Hepatocyte (in vitro differentiated cells): Measurements from ENCODE around the gene TMEM156. TPM values are rescaled to one million over a fixed set of nuclear protein-coding genes. Genes with fewer than 3 reads are reported as not detected.
"Not testable (repeated sequence)": the region's sequence is repeated elsewhere in the genome, so short reads cannot be mapped to it uniquely, and the experiment has no call there.

Experiments used
- DNase-seq: peaks from one replicate; pipeline ENCODE4 v3.0.0-alpha.2; 2016; ENCODE audit warnings: low spot score
- H2AFZ ChIP-seq: fragments of 200-600 bp; sonication (generic); 2 replicates; pipeline ENCODE4 v1.6.0; 2016; ENCODE audit warnings: antibody characterized with exemption, mild to moderate bottlenecking
- H3K27ac ChIP-seq: fragments of 200-600 bp; sonication (generic); 2 replicates; pipeline ENCODE4 v1.5.1; 2016; ENCODE audit warnings: mild to moderate bottlenecking
- H3K27me3 ChIP-seq: fragments of 200-600 bp; sonication (generic); 2 replicates; pipeline ENCODE4 v1.6.1; 2016
- H3K36me3 ChIP-seq: fragments of 200-600 bp; sonication (generic); replicated peaks from 2 replicates; pipeline ENCODE4 v1.5.1; 2016; ENCODE audit warnings: low read depth; ENCODE audit not compliant: insufficient read depth
- H3K4me1 ChIP-seq: fragments of 200-600 bp; sonication (generic); 2 replicates; pipeline ENCODE4 v1.5.1; 2016; ENCODE audit warnings: mild to moderate bottlenecking, moderate library complexity; ENCODE audit not compliant: insufficient read depth
- H3K4me2 ChIP-seq: fragments of 200-600 bp; sonication (generic); 2 replicates; pipeline ENCODE4 v1.6.0; 2016
- H3K4me3 ChIP-seq: fragments of 200-600 bp; sonication (generic); 2 replicates; pipeline ENCODE4 v1.5.1; 2016; ENCODE audit warnings: mild to moderate bottlenecking
- H3K79me2 ChIP-seq: fragments of 200-600 bp; sonication (generic); 2 replicates; pipeline ENCODE4 v1.6.0; 2017; ENCODE audit warnings: mild to moderate bottlenecking
- H3K9me2 ChIP-seq: fragments of 200-600 bp; sonication (generic); replicated peaks from 2 replicates; pipeline ENCODE4 v1.6.0; 2017; ENCODE audit warnings: mild to moderate bottlenecking; ENCODE audit not compliant: insufficient read depth
- H3K9me3 ChIP-seq: fragments of 200-600 bp; sonication (generic); 2 replicates; pipeline ENCODE4 v1.5.1; 2016; ENCODE audit warnings: low read depth, mild to moderate bottlenecking
- H4K20me1 ChIP-seq: fragments of 200-600 bp; sonication (generic); 2 replicates; pipeline ENCODE4 v1.6.0; 2016; ENCODE audit warnings: mild to moderate bottlenecking; ENCODE audit not compliant: insufficient read depth, poor library complexity, severe bottlenecking
- CTCF ChIP-seq: fragments of 200-600 bp; sonication (generic); IDR thresholded peaks from 2 replicates; pipeline ENCODE4 v1.5.1; 2016; ENCODE audit warnings: antibody characterized with exemption, mild to moderate bottlenecking; ENCODE audit not compliant: poor library complexity
- EZH2 ChIP-seq: fragments of 200-600 bp; sonication (generic); IDR thresholded peaks from 2 replicates; pipeline ENCODE4 v1.6.1; 2016; ENCODE audit warnings: antibody characterized with exemption, mild to moderate bottlenecking, borderline replicate concordance
- EZH2phosphoT487 ChIP-seq: fragments of 200-600 bp; sonication (generic); IDR thresholded peaks from one replicate; pipeline ENCODE4 v1.6.1; 2018; ENCODE audit warnings: antibody characterized with exemption, mild to moderate bottlenecking, low read depth, moderate library complexity; ENCODE audit not compliant: unreplicated experiment, severe bottlenecking
- WGBS: methylation state at CpG from one replicate; pipeline ENCODE4 v1.1.6; 2016; ENCODE audit warnings: low lambda C conversion rate; ENCODE audit errors: missing lambda C conversion rate; 5-methylcytosine and 5-hydroxymethylcytosine counted together
- polyA plus RNA-seq: library from polyadenylated mRNA; unstranded; fragments of >200 nt; fragmentation: Nextera tagmentation; extraction: Ambion mirVana; gene quantifications from 2 replicates; pipeline ENCODE4 v1.2.1, GENCODE V29; 2016
- total RNA-seq: library from RNA; depleted of rRNA; stranded (reverse); fragments of >200 nt; gene quantifications from 2 replicates; pipeline ENCODE4 v1.2.3, GENCODE V29; 2014

TMEM156 gene
- total and polyA plus RNA-seq, 2 experiments from 2014 or later, result 1.3 TPM; not detected in 1

GRCh38 chr4:38967260-38968095, 64.7 kb downstream of the TMEM156 start:
- no peak overlapping the region for H3K4me2 ChIP-seq

GRCh38 chr4:38965866-38966265, 66.3 kb downstream of the TMEM156 start:
- no peak for DNase-seq
- Histone ChIP-seq H3K9me3 (no peaks in the 10 kb centered on the region), H3K27ac (peak overlapping the region; percentile 6), H3K4me2 (no peak overlapping the region), H3K4me3 (no peak overlapping the region), H2AFZ (no peak overlapping the region), H3K79me2 (no peaks in the 10 kb centered on the region), H3K9me2 (no peaks in the 10 kb centered on the region), H3K27me3 (no peaks in the 10 kb centered on the region), H4K20me1 (no peaks in the 10 kb centered on the region), H3K36me3 (no peaks in the 10 kb centered on the region), H3K4me1 (no peaks in the 10 kb centered on the region)
- TF ChIP-seq EZH2 (no peak), CTCF (no peak), EZH2phosphoT487 (no peak)
- WGBS, result 80% methylated on average over 3 of the region's 3 CpGs

More at GRCh38 chr4:38967260-38968095, 64.7 kb downstream of the TMEM156 start:
- TF ChIP-seq EZH2 (no peak), EZH2phosphoT487 (no peak), CTCF (no peak)
- Histone ChIP-seq H3K9me2 (no peaks in the 10 kb centered on the region), H3K27me3 (no peaks in the 10 kb centered on the region), H2AFZ (no peak overlapping the region), H3K4me1 (no peaks in the 10 kb centered on the region), H3K79me2 (no peaks in the 10 kb centered on the region), H3K4me3 (no peak overlapping the region), H3K9me3 (no peaks in the 10 kb centered on the region), H4K20me1 (no peaks in the 10 kb centered on the region), H3K36me3 (no peaks in the 10 kb centered on the region), H3K27ac (peak overlapping the region; percentile 69)
- peak; percentile 69 for DNase-seq
- 87% methylated on average over 7 of the region's 7 CpGs for WGBS

- Histone ChIP-seq H3K9me3 (no peaks in the 10 kb centered on the region), H3K27ac (no peak overlapping the region), H3K36me3 (no peaks in the 10 kb centered on the region), H3K4me3 (no peak overlapping the region), H3K4me2 (no peak overlapping the region), H3K4me1 (no peaks in the 10 kb centered on the region), H3K9me2 (no peaks in the 10 kb centered on the region), H4K20me1 (no peaks in the 10 kb centered on the region), H3K79me2 (no peaks in the 10 kb centered on the region), H3K27me3 (no peaks in the 10 kb centered on the region), H2AFZ (no peak overlapping the region)
- no peak for DNase-seq
- WGBS, result 83% methylated on average over 11 of the region's 11 CpGs
- TF ChIP-seq EZH2, result no peak
- TF ChIP-seq EZH2phosphoT487, result no peak
- no peak for TF ChIP-seq CTCF
These were observed 67.0 kb downstream of the TMEM156 start for GRCh38 chr4:38964942-38965775.

GRCh38 chr4:38959248-38959647, 73.0 kb downstream of the TMEM156 start:
- H4K20me1 ChIP-seq, H3K9me3 ChIP-seq, H3K79me2 ChIP-seq, H3K4me3 ChIP-seq, DNase-seq, H3K27me3 ChIP-seq, H3K4me1 ChIP-seq, H3K4me2 ChIP-seq, H2AFZ ChIP-seq, H3K36me3 ChIP-seq, H3K9me2 ChIP-seq: not testable (repeated sequence)
- peak overlapping the region; percentile 72 for H3K27ac ChIP-seq
- WGBS, result 97% methylated on average over 5 of the region's 5 CpGs
